Keratinocyte (primary cell): ENCODE data around the gene CADM2.

Experiments
- CTCF ChIP-seq, 3 experiments: IDR thresholded peaks in 1 of 3; conservative IDR thresholded peaks in 1 of 3; optimal IDR thresholded peaks in 1 of 3; 2 replicates in 2 of 3; 3 replicates in 1 of 3; pipeline versions ENCODE3 to v1.5.1; 2011; ENCODE audit warnings: low read length in 3 of 3, mild to moderate bottlenecking in 3 of 3, moderate library complexity in 2 of 3, control low read depth in 1 of 3, inconsistent platforms in 1 of 3; ENCODE audit not compliant: insufficient read depth in 2 of 3; ENCODE audit errors: extremely low read depth in 1 of 3
- EZH2 ChIP-seq: IDR thresholded peaks from one replicate; pipeline ENCODE4 v1.6.1; 2012; ENCODE audit warnings: inconsistent platforms, mild to moderate bottlenecking, low read length, moderate library complexity

GRCh38 chr3:85890043-85890555, 931.3 kb downstream of the CADM2 start:
- TF ChIP-seq CTCF (optimal IDR thresholded peaks at IDR 0.05 in 1 of 3, IDR thresholded peaks at IDR 0.05 in 1 of 3, conservative IDR thresholded peaks at IDR 0.05 in 1 of 3; ENCODE audit: extremely low read depth in 1 of 3, insufficient read depth in 2 of 3, low read length in 3 of 3) (no peak), EZH2 (no peak)
